GM12878 (cell line): ENCODE data around the gene MAPK8. TPM values are rescaled to one million over a fixed set of nuclear protein-coding genes. Genes with fewer than 3 reads are reported as not detected.

Source experiments
- ATAC-seq: fragments of 200-7000 bp; cut with Tn5 transposase; 3 replicates; pipeline ENCODE4 v1.9.1; 2020; ENCODE audit warnings: mild to moderate bottlenecking, moderate library complexity
- BruUV-seq: library from RNA; stranded (reverse); fragments of 400-500 nt; replicated peaks from 2 replicates; lab custom pipeline; 2021; lab: Mats Ljungman, UMichigan
- CTCF ChIA-PET: fragments of 300-600 bp; sonication (Branson Sonifier 250); formaldehyde crosslinking; extraction: SDS; loops from one replicate; lab custom pipeline; 2021; ENCODE audit warnings: inconsistent platforms; lab: Yijun Ruan, JAX
- POLR2A ChIA-PET: fragments of 350-600 bp; formaldehyde crosslinking; extraction: SDS; loops from one replicate; lab custom pipeline; 2021; ENCODE audit warnings: inconsistent platforms; lab: Charles Lee
- RAD21 ChIA-PET: fragments of 300-600 bp; sonication (Branson Sonifier 250); formaldehyde crosslinking; loops from one replicate; lab custom pipeline; 2023; ENCODE audit warnings: antibody characterized with exemption; ENCODE audit not compliant: unreplicated experiment; lab: Charles Lee
- SMC1A ChIA-PET: fragments of 300-600 bp; sonication (Branson Sonifier 250); formaldehyde crosslinking; loops from one replicate; lab custom pipeline; 2023; ENCODE audit not compliant: unreplicated experiment, uncharacterized antibody; lab: Charles Lee
- DNase-seq: peaks from one replicate; pipeline ENCODE4 v3.0.0-alpha.2; 2011; ENCODE audit warnings: low read depth, low spot score
- FAIRE-seq: peaks from 3 replicates; lab custom pipeline; 2011; peaks lifted over from hg19 to GRCh38; lab: Jason Lieb, UNC
- H2AFZ ChIP-seq: 2 replicates; pipeline ENCODE4 v1.6.0; 2011; ENCODE audit warnings: low read depth, low read length, control low read depth; ENCODE audit not compliant: control insufficient read depth
- H3K27ac ChIP-seq: 2 replicates; pipeline ENCODE4 v1.5.1; 2011; ENCODE audit warnings: control low read depth; ENCODE audit not compliant: control insufficient read depth, insufficient read depth
- H3K27me3 ChIP-seq, 2 experiments: replicated peaks in 1 of 2; 2 replicates each; pipeline versions ENCODE4 v1.6.0 to v1.6.1; 2011; ENCODE audit warnings: low read length in 1 of 2; ENCODE audit not compliant: control insufficient read depth in 2 of 2, insufficient read depth in 2 of 2
- H3K36me3 ChIP-seq, 2 experiments: 2 replicates each; pipeline ENCODE4 v1.5.1; 2011; ENCODE audit warnings: low read length in 1 of 2; ENCODE audit not compliant: control insufficient read depth in 2 of 2, insufficient read depth in 2 of 2
- H3K4me1 ChIP-seq: 2 replicates; pipeline ENCODE4 v1.6.1; 2011; ENCODE audit warnings: mild to moderate bottlenecking, low read length, moderate library complexity, mixed read lengths; ENCODE audit not compliant: control insufficient read depth, insufficient read depth
- H3K4me2 ChIP-seq: 2 replicates; pipeline ENCODE4 v1.6.0; 2011; ENCODE audit warnings: control low read depth; ENCODE audit not compliant: control insufficient read depth, insufficient read depth
- H3K4me3 ChIP-seq: fragments of 200-600 bp; sonication (generic); 2 replicates; pipeline ENCODE4 v1.5.1; 2016
- H3K79me2 ChIP-seq: 2 replicates; pipeline ENCODE4 v1.6.0; 2011; ENCODE audit warnings: low read length; ENCODE audit not compliant: control insufficient read depth, insufficient read depth
- H3K9ac ChIP-seq: 2 replicates; pipeline ENCODE4 v1.8.0; 2011; ENCODE audit warnings: low read length, control low read depth, mixed read lengths; ENCODE audit not compliant: control insufficient read depth, insufficient read depth
- H3K9me3 ChIP-seq: replicated peaks from 3 replicates; pipeline ENCODE4 v1.5.1; 2011; ENCODE audit warnings: mild to moderate bottlenecking, low read length; ENCODE audit not compliant: control insufficient read depth, insufficient read depth
- H4K20me1 ChIP-seq: 2 replicates; pipeline ENCODE4 v1.6.0; 2011; ENCODE audit not compliant: control insufficient read depth, insufficient read depth
- BACH1 ChIP-seq: fragments of 450-650 bp; IDR thresholded peaks from 2 replicates; pipeline ENCODE4 v1.6.1; 2017; ENCODE audit warnings: mild to moderate bottlenecking, borderline replicate concordance
- BMI1 ChIP-seq: fragments of 450-650 bp; IDR thresholded peaks from 2 replicates; pipeline ENCODE4 v1.6.1; 2016; ENCODE audit warnings: mild to moderate bottlenecking, moderate library complexity, borderline replicate concordance
- FOXK2 ChIP-seq: fragments of 450-650 bp; IDR thresholded peaks from 2 replicates; pipeline ENCODE4 v1.6.1; 2017; ENCODE audit warnings: mild to moderate bottlenecking, moderate library complexity
- LARP7 ChIP-seq: fragments of 450-650 bp; IDR thresholded peaks from 2 replicates; pipeline ENCODE4 v1.6.1; 2017; ENCODE audit warnings: mild to moderate bottlenecking
- POLR2AphosphoS5 ChIP-seq: IDR thresholded peaks from 2 replicates; pipeline ENCODE4 v1.6.1; 2011; ENCODE audit warnings: mild to moderate bottlenecking, low read length, inconsistent platforms
- RCOR1 ChIP-seq: conservative IDR thresholded peaks from 2 replicates; pipeline ENCODE4 v1.6.1; 2012; ENCODE audit warnings: low read depth, low read length, improper control_type of control experiment
- SMAD5 ChIP-seq: IDR thresholded peaks from 2 replicates; pipeline ENCODE4 v1.6.1; 2016; ENCODE audit warnings: antibody characterized with exemption, low read depth
- SREBF2 ChIP-seq: IDR thresholded peaks from 2 replicates; pipeline ENCODE4 v1.6.1; 2012; ENCODE audit warnings: mild to moderate bottlenecking, low read length
- TAF1 ChIP-seq: IDR thresholded peaks from 2 replicates; pipeline ENCODE4 v1.6.1; 2011; ENCODE audit warnings: mild to moderate bottlenecking, low read depth, low read length, borderline replicate concordance
- ZZZ3 ChIP-seq: IDR thresholded peaks from 2 replicates; pipeline ENCODE4 v1.6.1; 2011; ENCODE audit warnings: low read depth; ENCODE audit not compliant: control insufficient read depth, insufficient read length
- WGBS: methylation state at CpG from one replicate; pipeline ENCODE4 v1.1.6; 2016; ENCODE audit warnings: low lambda C conversion rate; ENCODE audit not compliant: insufficient replicate concordance, insufficient coverage; ENCODE audit errors: missing lambda C conversion rate; 5-methylcytosine and 5-hydroxymethylcytosine counted together
- in situ Hi-C: fragments of 300-500 bp; cut with MboI; formaldehyde crosslinking; loops from 9 replicates; pipeline ENCODE4 v1.14.3; 2018; ENCODE audit warnings: mixed read lengths
- intact Hi-C: fragments of 100-400 bp; cut with micrococcal nuclease; formaldehyde crosslinking; loops from one replicate; pipeline ENCODE4 v1.14.2; 2022; ENCODE audit not compliant: unreplicated experiment
- polyA plus RNA-seq, 11 experiments: library from polyadenylated mRNA; depleted of rRNA in 4 of 11; unstranded in 6 of 11; stranded (reverse) in 5 of 11; fragments of >200 nt; fragmentation: Nextera tagmentation in 4 of 11; fragmentation: Illumina TruSeq in 1 of 11; extraction: Ambion mirVana in 4 of 11; extraction: Trizol in 1 of 11; gene quantifications; 1 replicate in 1 of 11; 2 replicates in 10 of 11; pipeline versions ENCODE4 v1.2.1 to v1.2.3, GENCODE V29; 2011 to 2016; ENCODE audit warnings: inconsistent platforms in 2 of 11, missing spikeins in 2 of 11, low read depth in 1 of 11
- total RNA-seq, 4 experiments: library from RNA; depleted of rRNA in 3 of 4; stranded (reverse); fragments of >200 nt in 3 of 4; fragmentation: Illumina TruSeq in 1 of 4; extraction: Trizol in 1 of 4; gene quantifications; 2 replicates each; pipeline versions ENCODE4 v1.2.1 to v1.2.3, GENCODE V29; 2013 to 2021
- TF ChIP-seq, protein P1 (sequence below): fragments of 450-650 bp; IDR thresholded peaks from 2 replicates; pipeline ENCODE4 v1.6.1; 2017; ENCODE audit warnings: low read depth, mild to moderate bottlenecking, moderate library complexity
- TF ChIP-seq, protein P2 (sequence below): fragments of 450-650 bp; IDR thresholded peaks from 2 replicates; pipeline ENCODE4 v1.6.1; 2016; ENCODE audit warnings: mild to moderate bottlenecking
- TF ChIP-seq, protein P3 (sequence below): fragments of 450-650 bp; IDR thresholded peaks from 2 replicates; pipeline ENCODE4 v1.6.1; 2016; ENCODE audit warnings: mild to moderate bottlenecking
- TF ChIP-seq, protein P4 (sequence below): IDR thresholded peaks from 2 replicates; pipeline ENCODE4 v1.6.1; 2011; ENCODE audit warnings: borderline replicate concordance, low read depth, mild to moderate bottlenecking, moderate library complexity, mixed read lengths, low read length; ENCODE audit not compliant: insufficient read depth; ENCODE audit errors: extremely low read length

MAPK8 gene
- total and polyA plus RNA-seq, 10 of the 15 experiments (the other 5 are each of a cell fraction or from before 2014, with no cell fraction given), result 3.9 to 102 (median 40.0) TPM

DNA sequence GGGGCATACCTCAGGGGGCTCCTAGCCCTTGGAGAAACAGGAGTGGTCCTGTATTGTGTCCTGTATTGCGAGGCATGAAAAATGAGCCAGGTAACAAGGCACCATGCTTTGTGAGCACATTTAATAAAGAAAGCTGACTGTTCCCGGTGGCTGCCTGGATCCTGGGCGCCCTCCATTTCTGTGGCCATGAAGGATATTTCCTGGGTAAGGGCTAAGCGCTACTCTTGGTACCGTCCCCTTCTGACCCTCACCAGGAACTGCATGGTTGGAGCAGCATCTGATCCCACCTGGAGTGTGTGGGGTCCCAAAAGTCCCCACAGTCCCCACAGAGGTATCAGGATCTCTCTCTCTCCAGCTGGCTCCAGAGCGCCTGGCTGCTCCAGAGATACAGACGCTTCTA, 139.5 kb downstream of the MAPK8 start:
- no peak for ATAC-seq
- H3K4me2 ChIP-seq, result no peak overlapping the region
- in situ Hi-C loops (no loop called here), intact Hi-C loops (no loop called here)
- DNase-seq, result no peak
- SMC1A ChIA-PET, result no interaction called here
- CTCF ChIA-PET, result interaction anchor here (1.8 kb wide), 1 partner anchor 136 kb away, joined by 5 read pairs; no protein-coding TSS in a partner anchor
- no peaks in the 10 kb centered on the region; a peak in 1 of 4 replicates for H3K27me3 ChIP-seq
- BruUV-seq, result no TSS peak
- H3K9me3 ChIP-seq, result no peaks in the 10 kb centered on the region
- H3K27ac ChIP-seq, result no peak overlapping the region
- H3K9ac ChIP-seq, result no peak overlapping the region
- RAD21 ChIA-PET, result interaction anchor here (2.6 to 3.8 kb wide), 2 partner anchors 136 to 210 kb away, joined by 8 to 19 read pairs; no protein-coding TSS in a partner anchor
- POLR2A ChIA-PET, result no interaction called here
- no peaks in the 10 kb centered on the region for H3K4me1 ChIP-seq
- no peak overlapping the region for H2AFZ ChIP-seq
- TF ChIP-seq, protein P1, sequence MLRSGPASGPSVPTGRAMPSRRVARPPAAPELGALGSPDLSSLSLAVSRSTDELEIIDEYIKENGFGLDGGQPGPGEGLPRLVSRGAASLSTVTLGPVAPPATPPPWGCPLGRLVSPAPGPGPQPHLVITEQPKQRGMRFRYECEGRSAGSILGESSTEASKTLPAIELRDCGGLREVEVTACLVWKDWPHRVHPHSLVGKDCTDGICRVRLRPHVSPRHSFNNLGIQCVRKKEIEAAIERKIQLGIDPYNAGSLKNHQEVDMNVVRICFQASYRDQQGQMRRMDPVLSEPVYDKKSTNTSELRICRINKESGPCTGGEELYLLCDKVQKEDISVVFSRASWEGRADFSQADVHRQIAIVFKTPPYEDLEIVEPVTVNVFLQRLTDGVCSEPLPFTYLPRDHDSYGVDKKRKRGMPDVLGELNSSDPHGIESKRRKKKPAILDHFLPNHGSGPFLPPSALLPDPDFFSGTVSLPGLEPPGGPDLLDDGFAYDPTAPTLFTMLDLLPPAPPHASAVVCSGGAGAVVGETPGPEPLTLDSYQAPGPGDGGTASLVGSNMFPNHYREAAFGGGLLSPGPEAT, result no peak
- TF ChIP-seq SMAD5 (no peak), FOXK2 (no peak), SREBF2 (no peak), POLR2AphosphoS5 (no peak), TAF1 (no peak), BACH1 (no peak), LARP7 (no peak), RCOR1 (no peak), BMI1 (no peak), ZZZ3 (no peak)
- TF ChIP-seq, protein P2, sequence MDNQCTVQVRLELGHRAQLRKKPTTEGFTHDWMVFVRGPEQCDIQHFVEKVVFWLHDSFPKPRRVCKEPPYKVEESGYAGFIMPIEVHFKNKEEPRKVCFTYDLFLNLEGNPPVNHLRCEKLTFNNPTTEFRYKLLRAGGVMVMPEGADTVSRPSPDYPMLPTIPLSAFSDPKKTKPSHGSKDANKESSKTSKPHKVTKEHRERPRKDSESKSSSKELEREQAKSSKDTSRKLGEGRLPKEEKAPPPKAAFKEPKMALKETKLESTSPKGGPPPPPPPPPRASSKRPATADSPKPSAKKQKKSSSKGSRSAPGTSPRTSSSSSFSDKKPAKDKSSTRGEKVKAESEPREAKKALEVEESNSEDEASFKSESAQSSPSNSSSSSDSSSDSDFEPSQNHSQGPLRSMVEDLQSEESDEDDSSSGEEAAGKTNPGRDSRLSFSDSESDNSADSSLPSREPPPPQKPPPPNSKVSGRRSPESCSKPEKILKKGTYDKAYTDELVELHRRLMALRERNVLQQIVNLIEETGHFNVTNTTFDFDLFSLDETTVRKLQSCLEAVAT, result no peak
- TF ChIP-seq, protein P3, sequence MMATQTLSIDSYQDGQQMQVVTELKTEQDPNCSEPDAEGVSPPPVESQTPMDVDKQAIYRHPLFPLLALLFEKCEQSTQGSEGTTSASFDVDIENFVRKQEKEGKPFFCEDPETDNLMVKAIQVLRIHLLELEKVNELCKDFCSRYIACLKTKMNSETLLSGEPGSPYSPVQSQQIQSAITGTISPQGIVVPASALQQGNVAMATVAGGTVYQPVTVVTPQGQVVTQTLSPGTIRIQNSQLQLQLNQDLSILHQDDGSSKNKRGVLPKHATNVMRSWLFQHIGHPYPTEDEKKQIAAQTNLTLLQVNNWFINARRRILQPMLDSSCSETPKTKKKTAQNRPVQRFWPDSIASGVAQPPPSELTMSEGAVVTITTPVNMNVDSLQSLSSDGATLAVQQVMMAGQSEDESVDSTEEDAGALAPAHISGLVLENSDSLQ, result no peak
- TF ChIP-seq, protein P4, sequence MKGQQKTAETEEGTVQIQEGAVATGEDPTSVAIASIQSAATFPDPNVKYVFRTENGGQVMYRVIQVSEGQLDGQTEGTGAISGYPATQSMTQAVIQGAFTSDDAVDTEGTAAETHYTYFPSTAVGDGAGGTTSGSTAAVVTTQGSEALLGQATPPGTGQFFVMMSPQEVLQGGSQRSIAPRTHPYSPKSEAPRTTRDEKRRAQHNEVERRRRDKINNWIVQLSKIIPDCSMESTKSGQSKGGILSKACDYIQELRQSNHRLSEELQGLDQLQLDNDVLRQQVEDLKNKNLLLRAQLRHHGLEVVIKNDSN, result no peak
- no peaks in the 10 kb centered on the region for H3K36me3 ChIP-seq
- no peak overlapping the region for H3K4me3 ChIP-seq
- 60% methylated on average over 7 of the region's 7 CpGs for WGBS
- H3K79me2 ChIP-seq, result no peaks in the 10 kb centered on the region
- no peak for FAIRE-seq
- no peaks in the 10 kb centered on the region for H4K20me1 ChIP-seq
